RPMI8226 (cell line): ENCODE results near the gene DENND5A.
"Not testable (repeated sequence)": the region's sequence is repeated elsewhere in the genome, so short reads cannot be mapped to it uniquely, and the experiment has no call there.

Experiments used
- DNase-seq: peaks from one replicate; pipeline ENCODE4 v3.0.0-alpha.2; 2015

The DENND5A gene

DNA sequence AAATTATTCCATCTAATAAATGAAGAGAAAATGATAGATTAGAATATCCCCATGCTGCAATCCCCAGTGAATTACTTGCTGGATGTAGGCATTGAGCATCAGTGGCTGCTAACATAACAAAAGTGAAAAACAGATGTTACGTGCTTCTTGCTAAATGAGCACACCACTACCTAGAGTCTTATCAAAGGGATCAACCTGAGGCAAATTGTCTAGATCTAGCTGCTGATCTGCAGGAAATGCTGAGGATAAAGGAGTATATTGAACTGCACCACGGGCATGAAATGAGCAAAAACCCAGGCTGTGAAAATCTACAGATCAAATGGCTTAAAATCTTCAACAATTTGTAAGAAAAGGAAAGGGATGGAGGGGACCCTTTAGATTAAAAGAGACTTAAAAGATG, 128.4 kb downstream of the DENND5A start:
- no peak for DNase-seq

- DNase-seq, result no peak
Observed at GRCh38 chr11:9133956-9134355, 131.2 kb downstream of the DENND5A start.

- no peak for DNase-seq
Observed at GRCh38 chr11:9132203-9132878, 132.8 kb downstream of the DENND5A start.

DNA sequence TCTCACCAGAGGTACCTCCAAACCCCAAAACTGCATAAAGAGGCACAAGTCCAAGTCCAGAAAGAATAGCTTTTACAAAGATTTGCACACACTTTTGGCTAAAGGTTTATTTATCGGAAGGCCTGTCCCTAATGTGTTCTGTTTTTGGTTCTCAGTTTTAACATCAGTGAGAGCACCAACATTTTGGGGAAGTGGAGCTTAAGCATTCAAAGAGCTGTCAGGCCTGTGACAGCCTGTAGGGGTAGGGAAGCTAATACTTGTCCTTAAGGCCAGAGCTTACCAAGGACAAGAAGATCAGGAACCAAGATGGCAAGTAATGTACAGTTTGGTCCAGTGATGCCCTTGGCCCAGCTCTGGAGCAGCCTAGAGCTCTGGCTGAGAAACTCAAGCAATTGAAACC, 134.9 kb downstream of the DENND5A start:
- no peak for DNase-seq

DNA sequence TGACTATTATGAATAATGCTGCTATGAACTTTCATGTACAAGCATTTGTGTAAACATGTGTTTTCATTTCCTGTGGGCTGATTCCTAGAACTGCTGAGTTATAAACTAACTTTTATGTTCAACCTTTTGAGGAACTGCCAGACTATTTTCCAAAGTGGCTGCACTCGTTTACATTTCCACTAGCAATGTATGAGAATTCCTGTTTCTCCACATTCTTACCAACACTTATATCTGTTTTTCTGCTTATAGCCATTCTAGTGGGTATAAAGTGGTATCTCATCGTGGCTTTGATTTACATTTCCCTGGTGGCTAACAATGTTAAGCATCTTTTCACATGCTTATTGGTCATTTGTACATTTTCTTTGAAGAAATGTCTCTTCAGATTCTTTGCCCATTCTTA, 138.5 kb downstream of the DENND5A start:
- DNase-seq, result no peak

- DNase-seq, result no peak
Observed at GRCh38 chr11:9125185-9125886, 139.8 kb downstream of the DENND5A start.

DNA sequence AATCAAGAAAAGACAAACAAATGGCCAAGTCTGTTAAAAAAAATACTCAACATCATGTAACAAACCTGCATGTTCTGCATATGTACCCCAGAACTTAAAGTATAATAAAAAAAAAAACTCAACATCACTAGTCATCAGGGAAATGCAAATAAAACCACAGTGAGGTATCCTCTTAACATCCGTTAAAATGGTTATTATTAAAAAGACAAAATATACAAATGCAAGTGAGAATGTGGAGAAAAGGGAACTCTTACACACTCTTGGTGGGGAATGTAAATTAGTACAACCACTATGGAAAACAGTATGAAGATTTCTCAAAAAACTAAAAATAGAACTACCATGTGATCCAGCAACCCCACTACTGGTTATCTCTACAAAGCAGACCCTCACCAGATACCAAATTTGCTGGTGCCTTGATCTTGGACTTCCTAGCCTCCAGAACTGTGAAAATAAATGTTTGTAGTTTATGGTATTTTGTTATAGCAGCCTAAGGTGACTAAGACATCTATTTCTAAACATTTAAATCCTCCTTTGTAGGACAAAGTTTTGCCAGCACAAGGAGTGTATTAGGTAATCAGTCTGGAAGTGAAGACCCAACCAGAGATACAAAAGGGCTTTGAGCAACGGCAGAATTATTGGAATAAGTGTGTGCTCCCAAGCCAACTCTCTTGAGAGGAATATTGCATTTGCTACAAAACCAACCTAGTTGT, 141.4 kb downstream of the DENND5A start:
- DNase-seq, result no peak

DNA sequence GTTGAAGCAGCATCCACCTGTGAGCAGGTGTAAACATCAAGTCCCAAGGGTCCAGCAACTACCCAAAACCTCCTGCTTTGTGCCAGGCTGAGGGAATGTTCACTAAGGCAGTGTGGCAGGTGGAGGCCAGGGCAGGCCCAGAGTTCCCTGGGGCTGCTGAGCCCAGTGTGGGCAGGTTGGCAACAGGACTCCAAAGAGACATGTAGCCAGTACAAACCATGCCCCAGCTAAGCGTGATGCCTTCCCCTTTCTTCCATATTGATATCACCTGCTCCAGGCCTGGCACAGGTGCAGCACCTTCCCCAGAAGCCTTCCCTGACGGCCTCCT, 143.7 kb downstream of the DENND5A start:
- DNase-seq, result no peak

DNA sequence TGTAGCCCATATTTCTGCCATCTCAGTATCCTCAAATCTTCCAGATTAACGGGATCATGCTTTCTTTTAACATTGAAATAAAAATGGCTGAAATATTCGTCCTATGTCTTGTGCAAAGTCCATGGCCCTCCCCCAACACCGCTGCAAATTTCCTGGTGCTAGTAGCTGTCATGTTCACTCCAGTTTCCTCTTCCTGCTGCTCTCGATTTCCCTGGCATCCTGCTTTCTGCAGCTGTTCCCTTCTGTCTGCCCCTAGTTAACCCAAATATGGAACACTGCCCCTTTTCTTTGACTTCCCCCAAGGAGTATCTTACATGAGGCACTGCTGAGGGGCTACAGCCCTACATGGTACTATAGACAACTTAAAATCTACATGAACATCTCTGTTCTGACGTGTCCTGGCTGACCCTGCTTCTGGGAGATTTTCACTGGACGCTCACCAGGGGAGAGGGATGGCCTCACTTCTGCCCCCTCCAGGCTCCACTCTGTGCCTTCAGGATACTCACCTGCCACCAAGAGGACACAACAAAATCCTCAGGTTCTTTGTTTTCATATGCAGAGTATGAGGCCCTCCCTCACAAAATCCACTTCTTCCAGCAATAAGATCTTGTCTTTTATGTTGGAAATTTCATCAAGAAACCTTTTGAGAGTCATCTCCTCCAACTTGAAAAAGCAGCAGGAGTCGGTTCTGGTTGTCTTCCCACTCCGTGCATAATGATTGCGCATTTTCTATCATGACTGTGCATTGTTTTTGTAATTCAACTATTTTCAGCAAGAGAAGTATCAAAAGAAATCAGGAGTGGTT, 144.3 kb downstream of the DENND5A start:
- DNase-seq, result no peak

- no peak for DNase-seq
Observed at GRCh38 chr11:9118277-9118676, 146.9 kb downstream of the DENND5A start.

DNA sequence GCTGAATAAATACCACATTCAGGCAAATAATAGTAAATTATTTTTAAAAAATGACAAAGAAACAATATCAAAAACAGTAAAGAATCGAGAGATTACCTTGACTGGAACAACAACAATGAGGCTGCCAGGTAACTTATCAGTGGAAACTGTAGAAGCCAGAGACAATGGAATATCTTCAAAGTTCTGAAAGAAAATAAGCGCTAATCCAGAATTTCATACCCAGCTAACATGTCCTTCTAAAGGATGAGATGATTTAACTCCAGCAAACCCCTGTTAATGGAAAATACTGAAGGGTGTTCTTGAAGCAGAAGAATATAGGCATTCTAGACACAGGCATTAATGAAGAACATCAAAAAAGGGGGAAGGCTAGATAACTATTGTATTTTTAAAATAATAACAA, 153.1 kb downstream of the DENND5A start:
- no peak for DNase-seq

DNA sequence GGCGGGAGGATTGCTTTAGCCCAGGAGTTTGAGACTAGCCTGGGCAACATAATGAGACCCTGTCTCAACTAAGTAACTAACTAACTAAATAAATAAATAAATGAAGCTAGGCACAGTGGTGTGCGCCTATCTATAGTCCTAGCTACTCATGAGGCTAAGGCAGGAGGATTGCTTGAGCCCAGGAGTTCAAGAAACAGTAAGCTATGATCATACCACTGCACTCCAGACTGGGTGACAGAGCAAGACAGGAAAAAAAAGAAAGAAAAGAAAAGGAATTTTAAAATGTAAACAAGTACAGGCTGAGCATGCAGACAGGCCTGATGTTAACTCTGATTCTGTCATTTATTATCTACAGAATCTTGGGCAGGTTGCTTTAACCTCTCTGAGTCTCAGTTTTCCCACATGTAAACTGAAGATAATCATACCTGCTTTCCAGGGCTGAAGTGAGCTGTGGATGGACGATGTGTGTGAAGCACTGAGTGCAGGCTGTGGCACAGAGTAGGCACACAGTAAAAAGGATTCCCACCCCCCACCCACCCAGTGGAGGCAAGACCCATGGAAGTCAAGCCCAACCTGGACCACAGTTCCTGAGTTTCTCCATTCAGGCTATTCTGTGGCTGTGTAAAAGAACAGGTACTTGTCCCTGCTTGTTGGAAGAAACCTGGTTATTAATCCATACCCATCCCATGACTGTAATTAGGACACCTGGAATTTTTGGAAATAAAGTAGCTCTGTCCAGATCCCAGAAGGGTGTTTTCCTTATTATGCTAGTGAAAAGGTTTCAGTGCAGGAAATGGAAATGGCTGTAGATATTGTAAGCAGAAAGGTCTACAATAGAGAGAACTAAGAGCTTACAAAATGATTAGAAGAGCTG, 155.1 kb downstream of the DENND5A start:
- no peak for DNase-seq

DNA sequence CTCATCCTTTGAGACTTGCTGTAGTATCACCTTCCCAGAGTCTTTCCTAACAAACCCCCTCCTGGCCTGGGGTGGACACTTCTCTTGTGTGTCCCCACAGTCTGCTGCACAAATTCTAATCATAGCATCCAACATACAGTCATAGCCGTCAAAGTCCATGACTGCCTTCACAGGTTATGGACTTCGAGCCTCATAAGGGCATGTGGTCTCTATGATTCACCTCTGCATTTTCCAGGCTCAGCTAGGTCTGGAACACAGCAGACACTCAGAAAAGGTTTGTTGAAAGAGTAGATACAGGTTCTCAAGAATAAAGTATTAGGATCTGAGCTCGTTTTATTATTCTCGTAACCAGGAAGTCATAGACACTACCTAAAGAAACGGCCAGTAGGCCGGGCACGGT, 160.6 kb downstream of the DENND5A start:
- DNase-seq, result no peak

- no peak for DNase-seq
Observed at GRCh38 chr11:9103542-9104276, 161.4 kb downstream of the DENND5A start.

DNA sequence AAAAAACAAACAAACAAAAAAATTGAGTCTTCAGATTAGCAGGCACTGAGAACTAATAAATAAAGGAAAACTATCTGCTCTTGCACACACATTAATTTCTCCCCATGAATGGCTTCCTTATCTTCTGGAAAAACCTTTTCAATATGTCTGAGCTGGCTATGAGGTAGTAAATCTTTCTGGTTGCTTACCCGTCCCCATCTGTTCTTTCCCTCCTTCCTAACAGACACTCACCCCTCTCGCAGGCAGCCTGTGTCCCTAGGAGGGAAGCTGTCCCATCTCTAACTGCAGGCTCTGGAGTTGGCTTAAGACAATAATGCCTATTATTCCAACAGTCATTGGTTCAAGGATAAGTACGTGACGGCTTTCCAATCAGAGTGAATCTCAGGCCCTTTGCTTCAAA, 165.5 kb downstream of the DENND5A start:
- DNase-seq, result no peak

DNA sequence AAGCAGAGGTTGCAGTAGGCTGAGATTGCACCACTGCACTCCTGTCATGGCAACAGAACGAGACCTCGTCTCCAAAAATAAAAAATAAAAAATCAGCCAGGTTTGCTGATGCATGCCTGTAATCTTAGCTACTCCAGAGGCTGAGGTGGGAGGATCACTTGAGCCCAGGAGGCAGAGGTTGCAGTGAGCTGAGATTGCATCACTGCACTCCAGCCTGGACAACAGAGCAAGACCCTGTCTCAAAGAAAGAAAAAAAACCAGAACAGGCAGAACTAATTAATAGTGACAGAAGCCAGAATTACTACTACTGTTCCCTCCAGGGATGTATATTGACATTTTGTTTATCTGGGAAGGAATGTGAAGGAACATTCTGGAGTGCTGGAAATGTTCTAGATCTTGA, 166.7 kb downstream of the DENND5A start:
- DNase-seq, result not testable (repeated sequence)

DNA sequence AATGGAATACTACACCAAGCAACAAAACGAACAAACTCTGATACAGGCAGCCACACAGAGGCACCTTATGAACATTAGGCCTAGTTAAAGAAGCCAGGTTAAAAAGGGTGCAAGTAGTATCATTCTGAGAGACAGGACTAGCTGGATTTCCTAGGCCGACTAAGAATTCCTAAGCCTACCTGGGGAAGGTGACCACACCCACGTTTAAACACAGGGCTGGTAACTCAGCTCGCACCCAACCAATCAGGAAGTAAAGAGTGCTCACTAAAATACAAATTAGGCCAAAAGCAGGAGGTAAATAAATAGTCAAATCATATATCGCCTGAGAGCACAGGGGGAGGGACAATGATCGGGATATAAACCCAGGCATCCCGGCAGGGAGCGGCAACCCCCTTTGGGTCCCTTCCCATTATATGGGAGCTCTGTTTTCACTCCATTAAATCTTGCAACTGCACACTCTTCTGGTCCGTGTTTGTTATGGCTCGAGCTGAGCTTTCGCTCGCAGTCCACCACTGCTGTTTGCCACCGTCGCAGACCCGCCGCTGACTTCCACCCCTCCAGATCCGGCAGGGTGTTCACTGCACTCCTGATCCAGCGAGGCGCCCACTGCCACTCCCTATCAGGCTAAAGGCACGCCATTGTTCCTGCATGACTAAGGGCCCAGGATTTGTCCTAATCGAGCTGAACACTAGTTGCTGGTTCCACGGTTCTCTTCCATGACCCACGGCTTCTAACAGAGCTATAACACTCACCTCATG, 167.8 kb downstream of the DENND5A start:
- not testable (repeated sequence) for DNase-seq

- no peak for DNase-seq
Observed at GRCh38 chr11:9096427-9096826, 168.7 kb downstream of the DENND5A start.

GRCh38 chr11:9095421-9095820, 169.7 kb downstream of the DENND5A start:
- no peak for DNase-seq

- no peak for DNase-seq
Observed at GRCh38 chr11:9094420-9094819, 170.7 kb downstream of the DENND5A start.
